Karpas-422 (cell line): ENCODE measurements around the gene GNB1L. TPM values are rescaled to one million over a fixed set of nuclear protein-coding genes. Genes with fewer than 3 reads are reported as not detected.

Experiments
- DNase-seq: peaks from one replicate; pipeline ENCODE4 v3.0.0-alpha.2; 2015
- H2AFZ ChIP-seq: fragments of 200-600 bp; sonication (generic); 2 replicates; pipeline ENCODE4 v1.6.1; 2014; ENCODE audit warnings: antibody characterized with exemption, low read length, mixed read lengths
- H3K27ac ChIP-seq: fragments of 200-600 bp; sonication (generic); 2 replicates; pipeline ENCODE4 v1.5.1; 2014; ENCODE audit warnings: mild to moderate bottlenecking, low read length, moderate library complexity
- H3K27me3 ChIP-seq: fragments of 200-600 bp; sonication (generic); 2 replicates; pipeline ENCODE4 v1.6.1; 2014; ENCODE audit warnings: low read length, mixed read lengths
- H3K36me3 ChIP-seq: fragments of 200-600 bp; sonication (generic); 2 replicates; pipeline ENCODE4 v1.6.1; 2014; ENCODE audit warnings: low read length, mixed read lengths; ENCODE audit not compliant: insufficient read depth
- H3K4me1 ChIP-seq: fragments of 200-600 bp; sonication (generic); 2 replicates; pipeline ENCODE4 v1.6.1; 2014; ENCODE audit warnings: mild to moderate bottlenecking, low read length, mixed read lengths
- H3K4me2 ChIP-seq: fragments of 200-600 bp; sonication (generic); 2 replicates; pipeline ENCODE4 v1.6.1; 2014; ENCODE audit warnings: low read length, low read depth, mild to moderate bottlenecking; ENCODE audit not compliant: poor library complexity, severe bottlenecking
- H3K4me3 ChIP-seq: fragments of 200-600 bp; sonication (generic); 2 replicates; pipeline ENCODE4 v1.5.1; 2014; ENCODE audit warnings: mild to moderate bottlenecking, antibody characterized with exemption, low read length, mixed read lengths
- H3K79me2 ChIP-seq: fragments of 200-600 bp; sonication (generic); 2 replicates; pipeline ENCODE4 v1.6.1; 2014; ENCODE audit warnings: mild to moderate bottlenecking, low read length, mixed read lengths
- H3K9ac ChIP-seq: fragments of 200-600 bp; sonication (generic); 2 replicates; pipeline ENCODE4 v1.6.0; 2014; ENCODE audit warnings: low read length
- H3K9me2 ChIP-seq: fragments of 200-600 bp; sonication (generic), shearing (Covaris generic); replicated peaks from 2 replicates; pipeline ENCODE4 v1.6.0; 2014; ENCODE audit warnings: mild to moderate bottlenecking, low read length, moderate library complexity; ENCODE audit not compliant: insufficient read depth
- H3K9me3 ChIP-seq: fragments of 300-700, 200-600 bp; sonication (generic); 2 replicates; pipeline ENCODE4 v1.6.1; 2014; ENCODE audit warnings: low read length, mixed read lengths
- H4K20me1 ChIP-seq: fragments of 200-600 bp; sonication (generic); 2 replicates; pipeline ENCODE4 v1.6.1; 2014; ENCODE audit warnings: mild to moderate bottlenecking, antibody characterized with exemption, low read length, low read depth; ENCODE audit not compliant: insufficient read depth
- total RNA-seq: library from RNA; depleted of rRNA; stranded (reverse); fragments of >200 nt; shearing (Covaris generic); gene quantifications from 2 replicates; pipeline ENCODE4 v1.2.3, GENCODE V29; 2014; ENCODE audit warnings: low replicate concordance

GNB1L gene
- total RNA-seq, 1 experiment from 2014 or later = 4.4 TPM

GRCh38 chr22:19869497-19870152, 15.0 kb upstream of the GNB1L start:
- H3K27ac ChIP-seq = no peak overlapping the region
- H3K79me2 ChIP-seq = no peaks in the 10 kb centered on the region
- no peaks in the 10 kb centered on the region for H3K4me1 ChIP-seq
- H3K36me3 ChIP-seq = no peaks in the 10 kb centered on the region
- H3K9me2 ChIP-seq = no peaks in the 10 kb centered on the region
- H4K20me1 ChIP-seq = no peaks in the 10 kb centered on the region
- H2AFZ ChIP-seq = no peak overlapping the region
- no peak for DNase-seq
- no peak overlapping the region for H3K4me3 ChIP-seq
- H3K4me2 ChIP-seq = no peak overlapping the region
- no peaks in the 10 kb centered on the region for H3K27me3 ChIP-seq
- no peaks in the 10 kb centered on the region for H3K9me3 ChIP-seq
- H3K9ac ChIP-seq = no peak overlapping the region

GRCh38 chr22:19868773-19869471, 14.2 kb upstream of the GNB1L start:
- no peaks in the 10 kb centered on the region for H3K27me3 ChIP-seq
- H3K9ac ChIP-seq = no peak overlapping the region
- no peaks in the 10 kb centered on the region for H4K20me1 ChIP-seq
- H3K4me3 ChIP-seq = no peak overlapping the region
- no peaks in the 10 kb centered on the region for H3K79me2 ChIP-seq
- no peak overlapping the region for H3K27ac ChIP-seq
- no peak for DNase-seq
- H3K36me3 ChIP-seq = no peaks in the 10 kb centered on the region
- H3K4me2 ChIP-seq = no peak overlapping the region
- H2AFZ ChIP-seq = no peak overlapping the region
- H3K9me2 ChIP-seq = no peaks in the 10 kb centered on the region
- no peaks in the 10 kb centered on the region for H3K9me3 ChIP-seq
- no peaks in the 10 kb centered on the region for H3K4me1 ChIP-seq

DNA sequence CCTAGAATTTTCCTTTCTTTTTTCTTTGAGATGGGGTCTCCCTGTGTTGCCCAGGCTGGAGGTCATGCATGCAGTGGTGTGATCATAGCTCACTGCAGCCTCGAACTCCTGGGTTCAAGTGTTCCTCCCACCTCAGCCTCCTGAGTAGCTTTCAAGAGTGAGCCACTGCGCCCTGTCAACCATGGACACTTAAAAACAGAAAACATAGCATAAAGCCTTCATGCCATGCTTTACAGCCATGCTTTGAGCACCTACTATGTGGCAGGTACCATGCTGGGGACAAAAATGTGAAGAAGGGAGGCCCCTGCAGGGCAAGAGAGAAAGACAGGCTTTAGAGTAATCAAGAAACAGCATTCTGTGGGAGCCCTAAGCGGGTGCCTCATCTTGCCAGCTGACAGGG, 13.7 kb upstream of the GNB1L start:
- no peaks in the 10 kb centered on the region for H3K36me3 ChIP-seq
- no peak overlapping the region for H3K27ac ChIP-seq
- H2AFZ ChIP-seq = no peak overlapping the region
- no peak for DNase-seq
- no peaks in the 10 kb centered on the region for H3K27me3 ChIP-seq
- no peak overlapping the region for H3K9ac ChIP-seq
- H3K4me3 ChIP-seq = no peak overlapping the region
- H4K20me1 ChIP-seq = no peaks in the 10 kb centered on the region
- no peaks in the 10 kb centered on the region for H3K9me2 ChIP-seq
- no peaks in the 10 kb centered on the region for H3K9me3 ChIP-seq
- H3K4me2 ChIP-seq = no peak overlapping the region
- H3K79me2 ChIP-seq = no peaks in the 10 kb centered on the region
- no peaks in the 10 kb centered on the region for H3K4me1 ChIP-seq

GRCh38 chr22:19867617-19868016, 12.9 kb upstream of the GNB1L start:
- 0 out of 2 replicates have a peak, but pooled peaks cover 6% of the 10 kb centered on the region for H4K20me1 ChIP-seq
- no peak overlapping the region for H3K27ac ChIP-seq
- H3K36me3 ChIP-seq = no peaks in the 10 kb centered on the region
- H3K4me2 ChIP-seq = no peak overlapping the region
- H3K4me1 ChIP-seq = no peaks in the 10 kb centered on the region
- no peaks in the 10 kb centered on the region for H3K27me3 ChIP-seq
- H3K9me3 ChIP-seq = no peaks in the 10 kb centered on the region
- H3K4me3 ChIP-seq = no peak overlapping the region
- no peak overlapping the region for H3K9ac ChIP-seq
- H3K79me2 ChIP-seq = no peaks in the 10 kb centered on the region
- H2AFZ ChIP-seq = no peak overlapping the region
- H3K9me2 ChIP-seq = no peaks in the 10 kb centered on the region
- no peak for DNase-seq

DNA sequence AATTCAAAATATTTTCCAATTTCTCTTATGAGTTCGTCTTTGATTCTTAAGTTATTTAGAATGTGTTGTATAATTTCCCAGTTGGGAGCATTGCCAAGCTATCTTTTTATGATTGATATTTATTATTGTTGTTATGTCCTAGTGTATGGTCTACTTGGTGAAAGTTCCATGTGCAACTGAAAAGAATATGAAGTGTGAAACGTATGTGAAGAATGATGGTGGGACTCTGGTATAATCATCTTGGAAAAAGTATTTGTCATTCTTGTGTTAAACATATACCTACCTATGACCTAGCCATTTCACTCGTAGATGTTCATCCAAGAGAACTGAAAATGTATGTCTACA, 12.0 kb upstream of the GNB1L start:
- Histone ChIP-seq H3K27me3 (no peaks in the 10 kb centered on the region), H4K20me1 (0 out of 2 replicates have a peak, but pooled peaks cover 6% of the 10 kb centered on the region), H2AFZ (no peak overlapping the region), H3K9me2 (no peaks in the 10 kb centered on the region), H3K79me2 (no peaks in the 10 kb centered on the region), H3K9me3 (no peaks in the 10 kb centered on the region), H3K4me2 (no peak overlapping the region), H3K4me1 (no peaks in the 10 kb centered on the region), H3K36me3 (no peaks in the 10 kb centered on the region), H3K4me3 (no peak overlapping the region), H3K27ac (no peak overlapping the region), H3K9ac (no peak overlapping the region)
- DNase-seq = no peak

DNA sequence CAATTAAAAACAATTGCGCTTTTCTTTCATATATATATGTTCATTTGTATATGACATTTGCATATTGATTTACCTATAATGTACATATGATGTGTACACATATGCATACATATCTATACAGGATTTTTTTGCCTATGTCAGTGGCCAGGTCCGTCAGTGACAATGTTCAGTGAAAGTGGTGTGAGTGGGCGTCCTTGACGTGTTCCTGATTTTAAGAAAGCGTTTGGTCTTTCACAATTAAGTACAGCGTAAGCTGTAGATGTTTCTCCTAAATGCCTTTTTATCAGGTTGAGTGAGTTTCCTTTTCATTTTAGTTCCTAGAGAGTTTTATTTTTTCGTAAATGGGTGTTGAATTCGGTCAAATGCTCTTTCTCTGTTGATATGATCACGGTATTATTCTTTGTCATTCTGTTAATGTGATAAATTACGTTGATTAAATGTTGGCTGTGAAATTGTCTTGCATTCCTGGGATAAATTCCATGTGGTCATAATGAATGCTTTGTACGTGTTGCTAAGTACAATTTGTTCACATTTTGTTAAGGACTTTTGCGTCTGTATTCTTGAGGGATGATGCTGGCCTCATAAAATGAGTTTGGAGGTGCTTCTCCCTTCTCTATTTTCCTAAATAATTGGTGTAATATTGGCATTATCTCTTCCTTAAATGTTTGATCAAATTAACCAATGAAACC, 10.6 kb upstream of the GNB1L start:
- Histone ChIP-seq H3K79me2 (no peaks in the 10 kb centered on the region), H3K9me2 (no peaks in the 10 kb centered on the region), H3K4me1 (no peaks in the 10 kb centered on the region), H3K4me3 (no peak overlapping the region), H3K36me3 (no peaks in the 10 kb centered on the region), H2AFZ (no peak overlapping the region), H3K9me3 (no peaks in the 10 kb centered on the region), H4K20me1 (0 out of 2 replicates have a peak, but pooled peaks cover 6% of the 10 kb centered on the region), H3K27me3 (no peaks in the 10 kb centered on the region), H3K9ac (no peak overlapping the region), H3K4me2 (no peak overlapping the region), H3K27ac (no peak overlapping the region)
- no peak for DNase-seq

DNA sequence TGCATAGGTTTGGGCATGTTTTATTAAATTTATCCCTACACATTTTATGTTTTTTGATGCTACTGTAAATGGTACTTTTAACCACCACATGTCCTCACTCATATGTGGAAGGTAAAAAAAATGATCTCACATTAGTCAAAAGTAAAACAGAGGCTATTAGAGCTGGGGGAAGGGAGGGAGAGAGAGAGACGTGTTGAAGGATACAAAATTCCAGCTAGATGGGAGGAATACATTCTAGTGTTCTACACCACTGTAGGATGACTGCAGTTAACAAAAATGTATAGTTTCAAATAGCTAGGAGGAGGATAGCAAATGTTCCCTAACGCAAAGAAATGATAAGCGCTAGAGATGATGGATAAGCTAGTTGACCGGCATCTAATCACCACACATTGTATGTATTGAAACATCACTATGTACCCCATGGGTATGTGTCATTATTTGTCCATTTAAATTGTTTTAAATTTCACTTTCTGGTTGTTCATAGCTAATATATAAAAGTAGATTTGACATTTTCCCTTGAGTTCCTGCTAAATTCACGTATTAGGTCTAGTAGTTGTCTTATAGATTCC, 9.9 kb upstream of the GNB1L start:
- H3K36me3 ChIP-seq = no peaks in the 10 kb centered on the region

DNA sequence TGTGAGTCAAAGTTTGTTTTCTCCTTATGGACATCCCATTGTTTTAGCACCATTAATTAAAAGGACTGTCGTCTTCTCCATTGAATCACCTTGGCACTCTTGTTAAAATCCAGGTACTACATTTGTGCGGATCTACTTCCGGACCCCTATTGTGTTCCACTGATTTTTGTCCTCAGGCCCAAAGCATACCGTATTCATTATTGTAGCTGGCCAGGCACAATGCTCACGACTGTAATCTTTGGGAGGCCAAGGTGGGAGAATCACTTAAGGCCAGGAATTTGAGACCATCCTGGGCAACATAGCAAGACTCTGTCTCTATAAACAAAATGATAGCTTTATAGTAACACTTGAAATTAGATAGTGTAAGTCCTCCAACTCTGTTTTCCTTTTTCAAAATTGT, 8.9 kb upstream of the GNB1L start:
- H3K9me2 ChIP-seq = no peaks in the 10 kb centered on the region
- H3K27me3 ChIP-seq = no peaks in the 10 kb centered on the region
- no peak overlapping the region for H3K27ac ChIP-seq
- no peak for DNase-seq
- H3K4me1 ChIP-seq = no peaks in the 10 kb centered on the region
- H3K79me2 ChIP-seq = no peaks in the 10 kb centered on the region
- no peak overlapping the region for H2AFZ ChIP-seq
- H3K4me3 ChIP-seq = no peak overlapping the region
- 0 out of 2 replicates have a peak, but pooled peaks cover 6% of the 10 kb centered on the region for H4K20me1 ChIP-seq
- no peaks in the 10 kb centered on the region for H3K9me3 ChIP-seq
- no peak overlapping the region for H3K4me2 ChIP-seq
- H3K36me3 ChIP-seq = no peaks in the 10 kb centered on the region
- no peak overlapping the region for H3K9ac ChIP-seq

More for the DNA sequence above, 9.9 kb upstream of the GNB1L start:
- H3K9me2 ChIP-seq = no peaks in the 10 kb centered on the region
- H3K9ac ChIP-seq = no peak overlapping the region
- 0 out of 2 replicates have a peak, but pooled peaks cover 6% of the 10 kb centered on the region for H4K20me1 ChIP-seq
- H3K27ac ChIP-seq = no peak overlapping the region
- no peaks in the 10 kb centered on the region for H3K27me3 ChIP-seq
- DNase-seq = no peak
- H3K4me1 ChIP-seq = no peaks in the 10 kb centered on the region
- no peaks in the 10 kb centered on the region for H3K79me2 ChIP-seq
- H3K4me3 ChIP-seq = no peak overlapping the region
- H2AFZ ChIP-seq = no peak overlapping the region
- H3K4me2 ChIP-seq = no peak overlapping the region
- H3K9me3 ChIP-seq = no peaks in the 10 kb centered on the region
